ENCODE measurements around the gene SRSF12.
A peak's percentile ranks its signal among the peaks of the same experiment; 100 is the strongest.

SRSF12 gene

GRCh38 chr6:89098461-89098860, 19.4 kb downstream of the SRSF12 start:
- H3K9me3 ChIP-seq (ENCODE audit: severe bottlenecking), result no peaks in the 10 kb centered on the region
- TF ChIP-seq, protein P1, sequence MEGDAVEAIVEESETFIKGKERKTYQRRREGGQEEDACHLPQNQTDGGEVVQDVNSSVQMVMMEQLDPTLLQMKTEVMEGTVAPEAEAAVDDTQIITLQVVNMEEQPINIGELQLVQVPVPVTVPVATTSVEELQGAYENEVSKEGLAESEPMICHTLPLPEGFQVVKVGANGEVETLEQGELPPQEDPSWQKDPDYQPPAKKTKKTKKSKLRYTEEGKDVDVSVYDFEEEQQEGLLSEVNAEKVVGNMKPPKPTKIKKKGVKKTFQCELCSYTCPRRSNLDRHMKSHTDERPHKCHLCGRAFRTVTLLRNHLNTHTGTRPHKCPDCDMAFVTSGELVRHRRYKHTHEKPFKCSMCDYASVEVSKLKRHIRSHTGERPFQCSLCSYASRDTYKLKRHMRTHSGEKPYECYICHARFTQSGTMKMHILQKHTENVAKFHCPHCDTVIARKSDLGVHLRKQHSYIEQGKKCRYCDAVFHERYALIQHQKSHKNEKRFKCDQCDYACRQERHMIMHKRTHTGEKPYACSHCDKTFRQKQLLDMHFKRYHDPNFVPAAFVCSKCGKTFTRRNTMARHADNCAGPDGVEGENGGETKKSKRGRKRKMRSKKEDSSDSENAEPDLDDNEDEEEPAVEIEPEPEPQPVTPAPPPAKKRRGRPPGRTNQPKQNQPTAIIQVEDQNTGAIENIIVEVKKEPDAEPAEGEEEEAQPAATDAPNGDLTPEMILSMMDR (IDR thresholded peaks at IDR 0.05; ENCODE audit: low read depth, low read length), result no peak
- no peak for DNase-seq
- H3K4me3 ChIP-seq (ENCODE audit: low read depth, low read length), result no peak overlapping the region
- no peak overlapping the region for H3K27ac ChIP-seq
- peaks cover 14% of the 10 kb centered on the region for H3K36me3 ChIP-seq
- no peaks in the 10 kb centered on the region for H3K27me3 ChIP-seq (ENCODE audit: insufficient read depth, low read depth, severe bottlenecking)

DNA sequence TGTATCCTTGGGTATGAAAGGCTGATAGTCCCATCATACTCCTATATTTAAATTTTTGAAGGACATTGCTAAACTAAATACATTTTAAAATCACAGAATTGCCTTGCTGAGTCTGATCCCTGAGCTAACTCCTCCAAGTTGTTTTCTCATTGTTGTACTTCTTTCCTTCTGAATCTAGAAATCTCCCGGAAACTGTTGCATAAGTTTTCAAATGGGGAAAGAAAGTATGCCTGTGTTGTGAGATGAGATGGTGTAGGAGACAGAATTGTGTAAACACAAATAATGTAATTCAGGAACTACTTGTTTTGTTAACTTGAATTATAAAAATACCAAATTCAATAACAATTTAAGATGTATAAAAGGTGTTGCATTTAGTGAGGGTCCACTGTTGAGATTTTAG, 30.0 kb downstream of the SRSF12 start:
- no peak for DNase-seq
- TF ChIP-seq, protein P1 (IDR thresholded peaks at IDR 0.05; ENCODE audit: low read depth, low read length), result no peak
- peaks cover 22% of the 10 kb centered on the region for H3K36me3 ChIP-seq
- H3K4me3 ChIP-seq (ENCODE audit: low read depth, low read length), result no peak overlapping the region
- H3K27ac ChIP-seq, result no peak overlapping the region
- H3K27me3 ChIP-seq (ENCODE audit: insufficient read depth, low read depth, severe bottlenecking), result no peaks in the 10 kb centered on the region
- H3K9me3 ChIP-seq (ENCODE audit: severe bottlenecking), result no peaks in the 10 kb centered on the region

DNA sequence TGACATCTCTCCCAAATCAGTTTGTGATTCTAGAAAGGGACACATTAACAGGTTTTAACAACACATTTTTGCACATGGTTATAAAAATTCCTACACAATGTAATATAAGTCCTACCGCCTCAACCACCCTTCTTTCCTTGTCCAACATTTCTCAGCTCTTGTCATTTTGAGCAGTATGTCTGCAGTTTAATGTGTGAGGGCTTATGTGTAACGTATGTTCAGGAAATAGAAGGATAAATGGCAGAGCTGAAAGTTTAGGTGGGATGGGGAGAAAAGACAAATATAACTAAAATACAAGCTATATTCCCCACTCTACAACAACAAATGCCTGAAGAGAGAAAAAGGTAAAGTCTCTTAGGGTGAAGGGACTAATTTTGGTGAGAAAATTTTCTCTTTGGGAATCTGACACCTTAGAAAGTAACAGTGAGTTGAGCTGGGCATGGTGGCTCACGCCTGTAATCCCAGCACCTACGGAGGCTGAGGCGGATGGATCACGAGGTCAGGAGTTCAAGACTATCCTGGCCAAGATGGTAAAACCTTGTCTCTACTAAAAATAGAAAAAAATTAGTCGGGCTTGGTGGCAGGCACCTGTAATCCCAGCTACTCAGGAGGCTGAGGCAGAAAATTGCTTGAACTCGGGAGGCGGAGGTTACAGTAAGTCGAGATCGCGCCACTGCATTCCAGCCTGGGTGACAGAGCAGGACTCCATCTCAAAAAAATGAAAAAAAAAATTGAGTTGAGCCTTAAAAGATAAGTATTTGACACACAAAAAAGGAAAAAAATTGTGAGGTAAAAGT, 32.3 kb downstream of the SRSF12 start:
- Histone ChIP-seq H3K27me3 (ENCODE audit: insufficient read depth, low read depth, severe bottlenecking) (no peaks in the 10 kb centered on the region), H3K27ac (no peak overlapping the region)

GRCh38 chr6:89084954-89085353, 32.9 kb downstream of the SRSF12 start:
- TF ChIP-seq, protein P1 (IDR thresholded peaks at IDR 0.05; ENCODE audit: low read depth, low read length), result no peak
- DNase-seq, result no peak
- no peak overlapping the region for H3K4me3 ChIP-seq (ENCODE audit: low read depth, low read length)
- no peak overlapping the region for H3K27ac ChIP-seq
- no peaks in the 10 kb centered on the region for H3K27me3 ChIP-seq (ENCODE audit: insufficient read depth, low read depth, severe bottlenecking)
- peaks cover 27% of the 10 kb centered on the region for H3K36me3 ChIP-seq
- no peaks in the 10 kb centered on the region for H3K9me3 ChIP-seq (ENCODE audit: severe bottlenecking)

More for the DNA sequence above, 32.3 kb downstream of the SRSF12 start:
- DNase-seq, result no peak
- TF ChIP-seq, protein P1 (IDR thresholded peaks at IDR 0.05; ENCODE audit: low read depth, low read length), result no peak
- H3K4me3 ChIP-seq (ENCODE audit: low read depth, low read length), result no peak overlapping the region
- peaks cover 27% of the 10 kb centered on the region for H3K36me3 ChIP-seq
- no peaks in the 10 kb centered on the region for H3K9me3 ChIP-seq (ENCODE audit: severe bottlenecking)

DNA sequence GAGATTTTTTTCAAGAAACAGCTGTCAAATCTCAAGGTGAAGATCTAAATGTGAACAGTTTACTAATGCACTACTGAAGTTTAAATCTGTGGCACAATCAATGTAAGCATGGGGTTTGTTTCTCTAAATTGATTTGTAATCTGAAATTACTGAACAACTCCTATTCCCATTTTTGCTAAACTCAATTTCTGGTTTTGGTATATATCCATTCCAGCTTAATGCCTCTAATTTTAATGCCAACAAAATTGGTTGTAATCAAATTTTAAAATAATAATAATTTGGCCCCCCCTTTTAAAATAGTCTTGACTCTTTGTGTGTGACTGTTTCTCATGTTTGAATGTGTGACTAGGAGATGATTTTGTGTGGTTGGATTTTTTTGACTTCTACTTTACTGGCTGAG, 33.3 kb downstream of the SRSF12 start:
- H3K36me3 ChIP-seq, result peaks cover 27% of the 10 kb centered on the region
- no peak overlapping the region for H3K27ac ChIP-seq
- no peaks in the 10 kb centered on the region for H3K27me3 ChIP-seq (ENCODE audit: insufficient read depth, low read depth, severe bottlenecking)
- H3K4me3 ChIP-seq (ENCODE audit: low read depth, low read length), result no peak overlapping the region
- TF ChIP-seq, protein P1 (IDR thresholded peaks at IDR 0.05; ENCODE audit: low read depth, low read length), result no peak
- no peaks in the 10 kb centered on the region for H3K9me3 ChIP-seq (ENCODE audit: severe bottlenecking)
- no peak for DNase-seq

- Histone ChIP-seq H3K27me3 (ENCODE audit: insufficient read depth, low read depth, severe bottlenecking) (no peaks in the 10 kb centered on the region), H3K9me3 (ENCODE audit: severe bottlenecking) (peaks cover 2% of the 10 kb centered on the region), H3K4me3 (ENCODE audit: low read depth, low read length) (peak overlapping the region; percentile 75), H3K36me3 (peaks cover 27% of the 10 kb centered on the region), H3K27ac (peak overlapping the region; percentile 98)
- TF ChIP-seq, protein P1 (IDR thresholded peaks at IDR 0.05; ENCODE audit: low read depth, low read length), result no peak
- DNase-seq, result no peak
Observed at GRCh38 chr6:89082486-89082891, 35.4 kb downstream of the SRSF12 start.

All from WERI-Rb-1 (cell line).